PFSK-1 (cell line): ENCODE results near the gene KMT5C.

ENCODE experiments used
- FOXP2 ChIP-seq: optimal IDR thresholded peaks from 2 replicates; pipeline ENCODE3; 2011; ENCODE audit warnings: borderline replicate concordance, control low read depth, inconsistent platforms; ENCODE audit not compliant: insufficient read depth; ENCODE audit errors: extremely low read length, extremely low read depth
- POLR2AphosphoS5 ChIP-seq: IDR thresholded peaks from 2 replicates; pipeline ENCODE4 v1.6.1; 2012; ENCODE audit warnings: low read depth, mild to moderate bottlenecking, control low read depth, low read length, moderate library complexity
- SIN3A ChIP-seq: IDR thresholded peaks from 2 replicates; pipeline ENCODE4 v1.6.1; 2012; ENCODE audit warnings: mild to moderate bottlenecking, low read length, moderate library complexity, borderline replicate concordance; ENCODE audit not compliant: insufficient read depth
- TF ChIP-seq, protein P1 (sequence below), 2 experiments: IDR thresholded peaks; 2 replicates each; pipeline versions ENCODE4 v1.6.1 to v1.8.0; 2011 to 2012; ENCODE audit warnings: low read depth in 2 of 2, low read length in 2 of 2, control low read depth in 1 of 2, inconsistent platforms in 1 of 2, mild to moderate bottlenecking in 1 of 2, moderate library complexity in 1 of 2; ENCODE audit not compliant: insufficient read depth in 1 of 2

DNA sequence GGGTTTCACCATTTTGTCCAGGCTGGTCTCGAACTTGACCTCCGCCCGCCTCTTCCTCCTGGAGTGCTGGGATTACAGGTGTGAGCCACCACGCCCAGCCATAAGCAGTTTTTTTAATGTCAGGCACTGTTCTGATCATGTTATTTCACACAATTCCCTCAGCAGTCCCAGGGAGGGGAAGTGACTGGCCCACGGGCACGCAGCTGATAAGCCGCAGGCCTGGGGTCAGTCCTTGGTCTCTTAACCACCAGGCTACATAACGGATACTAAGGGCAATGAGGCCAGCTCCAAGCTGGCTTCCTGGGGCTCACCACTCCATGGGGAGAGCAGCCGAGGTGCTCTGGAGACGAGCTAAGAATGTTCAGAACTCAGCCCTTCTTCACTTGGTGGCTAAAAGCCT is 42.4 kb upstream of the KMT5C start:
- TF ChIP-seq SIN3A: no peak
- TF ChIP-seq, protein P1, sequence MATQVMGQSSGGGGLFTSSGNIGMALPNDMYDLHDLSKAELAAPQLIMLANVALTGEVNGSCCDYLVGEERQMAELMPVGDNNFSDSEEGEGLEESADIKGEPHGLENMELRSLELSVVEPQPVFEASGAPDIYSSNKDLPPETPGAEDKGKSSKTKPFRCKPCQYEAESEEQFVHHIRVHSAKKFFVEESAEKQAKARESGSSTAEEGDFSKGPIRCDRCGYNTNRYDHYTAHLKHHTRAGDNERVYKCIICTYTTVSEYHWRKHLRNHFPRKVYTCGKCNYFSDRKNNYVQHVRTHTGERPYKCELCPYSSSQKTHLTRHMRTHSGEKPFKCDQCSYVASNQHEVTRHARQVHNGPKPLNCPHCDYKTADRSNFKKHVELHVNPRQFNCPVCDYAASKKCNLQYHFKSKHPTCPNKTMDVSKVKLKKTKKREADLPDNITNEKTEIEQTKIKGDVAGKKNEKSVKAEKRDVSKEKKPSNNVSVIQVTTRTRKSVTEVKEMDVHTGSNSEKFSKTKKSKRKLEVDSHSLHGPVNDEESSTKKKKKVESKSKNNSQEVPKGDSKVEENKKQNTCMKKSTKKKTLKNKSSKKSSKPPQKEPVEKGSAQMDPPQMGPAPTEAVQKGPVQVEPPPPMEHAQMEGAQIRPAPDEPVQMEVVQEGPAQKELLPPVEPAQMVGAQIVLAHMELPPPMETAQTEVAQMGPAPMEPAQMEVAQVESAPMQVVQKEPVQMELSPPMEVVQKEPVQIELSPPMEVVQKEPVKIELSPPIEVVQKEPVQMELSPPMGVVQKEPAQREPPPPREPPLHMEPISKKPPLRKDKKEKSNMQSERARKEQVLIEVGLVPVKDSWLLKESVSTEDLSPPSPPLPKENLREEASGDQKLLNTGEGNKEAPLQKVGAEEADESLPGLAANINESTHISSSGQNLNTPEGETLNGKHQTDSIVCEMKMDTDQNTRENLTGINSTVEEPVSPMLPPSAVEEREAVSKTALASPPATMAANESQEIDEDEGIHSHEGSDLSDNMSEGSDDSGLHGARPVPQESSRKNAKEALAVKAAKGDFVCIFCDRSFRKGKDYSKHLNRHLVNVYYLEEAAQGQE (IDR thresholded peaks at IDR 0.05; ENCODE audit: insufficient read depth in 1 of 2, low read depth in 2 of 2, low read length in 2 of 2): no peak
- TF ChIP-seq POLR2AphosphoS5: no peak
- TF ChIP-seq FOXP2: no peak
